B cell (primary cell): ENCODE results near the gene OR2T6. TPM values are rescaled to one million over a fixed set of nuclear protein-coding genes. Genes with fewer than 3 reads are reported as not detected.

ENCODE experiments used
- ATAC-seq: fragments of 200-7000 bp; cut with Tn5 transposase; one replicate; pipeline ENCODE4 v1.10.0; 2021; ENCODE audit warnings: low read depth, mild to moderate bottlenecking, moderate number of reproducible peaks, moderate library complexity
- CTCF ChIA-PET: fragments of 350-600 bp; sonication (Branson Sonifier 250); formaldehyde crosslinking; loops from one replicate; lab custom pipeline; 2021; ENCODE audit warnings: antibody characterized with exemption, inconsistent platforms; lab: Charles Lee
- POLR2A ChIA-PET: fragments of 350-600 bp; sonication (Branson Sonifier 250); formaldehyde crosslinking; loops from one replicate; lab custom pipeline; 2021; ENCODE audit warnings: antibody characterized with exemption; lab: Charles Lee
- DNase-seq: peaks from one replicate; pipeline ENCODE4 v3.0.0; 2013
- H2AFZ ChIP-seq: 2 replicates; pipeline ENCODE4 v1.6.1; 2012; ENCODE audit warnings: mild to moderate bottlenecking, low read depth, low read length; ENCODE audit not compliant: insufficient read depth, poor library complexity, severe bottlenecking
- H3K27ac ChIP-seq, 2 donors: 1 replicate in 1 of 2; 2 replicates in 1 of 2; pipeline ENCODE4 v1.5.1; 2012 to 2013; ENCODE audit warnings: low read length in 2 of 2, mild to moderate bottlenecking in 2 of 2, moderate library complexity in 1 of 2
- H3K27me3 ChIP-seq, 4 experiments: fragments of 200-600 bp in 1 of 4; sonication (generic) in 1 of 4; replicated peaks in 1 of 4; 1 replicate in 2 of 4; 2 replicates in 2 of 4; pipeline versions ENCODE4 v1.6.1 to v1.7.0; 2013 to 2016; ENCODE audit warnings: low read length in 3 of 4, mild to moderate bottlenecking in 2 of 4, mixed read lengths in 1 of 4, moderate library complexity in 1 of 4; ENCODE audit not compliant: insufficient read depth in 4 of 4, control insufficient read depth in 3 of 4; ENCODE audit errors: control extremely low read depth in 1 of 4
- H3K36me3 ChIP-seq, 2 experiments: replicated peaks in 1 of 2; 1 replicate in 1 of 2; 2 replicates in 1 of 2; pipeline versions ENCODE4 v1.6.1 to v1.7.1; 2013; ENCODE audit warnings: low read length in 1 of 2; ENCODE audit not compliant: insufficient read depth in 2 of 2, control insufficient read depth in 1 of 2; ENCODE audit errors: control extremely low read depth in 1 of 2, extremely low read depth in 1 of 2
- H3K4me1 ChIP-seq, 2 donors: fragments of 200-600 bp in 1 of 2; sonication (generic) in 1 of 2; 1 replicate in 1 of 2; 2 replicates in 1 of 2; pipeline versions ENCODE4 v1.5.1 to v1.6.1; 2013 to 2017; ENCODE audit warnings: low read length in 2 of 2; ENCODE audit not compliant: control insufficient read depth in 2 of 2, insufficient read depth in 2 of 2
- H3K4me2 ChIP-seq: replicated peaks from 2 replicates; pipeline ENCODE3; 2012; ENCODE audit warnings: mild to moderate bottlenecking, low read depth, low read length; ENCODE audit not compliant: poor library complexity, severe bottlenecking
- H3K4me3 ChIP-seq, 5 experiments: fragments of 200-600 bp in 1 of 5; sonication (generic) in 1 of 5; 1 replicate in 3 of 5; 2 replicates in 2 of 5; pipeline versions ENCODE4 v1.5.1 to v1.7.0; 2011 to 2016; ENCODE audit warnings: low read length in 4 of 5, mild to moderate bottlenecking in 4 of 5, low read depth in 2 of 5, control low read depth in 1 of 5, moderate library complexity in 1 of 5; ENCODE audit not compliant: insufficient read depth in 1 of 5; ENCODE audit errors: control extremely low read depth in 1 of 5, extremely low read depth in 1 of 5
- H3K79me2 ChIP-seq: fragments of 200-600 bp; sonication (generic); one replicate; pipeline ENCODE4 v1.6.0; 2016; ENCODE audit warnings: low read length; ENCODE audit not compliant: control insufficient read depth, insufficient read depth
- H3K9ac ChIP-seq: fragments of 200-600 bp; sonication (generic); 2 replicates; pipeline ENCODE4 v1.6.1; 2017; ENCODE audit warnings: mild to moderate bottlenecking, low read length, moderate library complexity
- H3K9me3 ChIP-seq, 3 donors: one replicate each; pipeline versions ENCODE4 v1.6.1 to v1.7.1; 2013; ENCODE audit warnings: low read length in 2 of 3; ENCODE audit not compliant: control insufficient read depth in 2 of 3, insufficient read depth in 1 of 3; ENCODE audit errors: control extremely low read depth in 1 of 3
- H4K20me1 ChIP-seq: 2 replicates; pipeline ENCODE4 v1.6.0; 2012; ENCODE audit warnings: mild to moderate bottlenecking, low read length; ENCODE audit not compliant: insufficient read depth, control insufficient read depth, poor library complexity, severe bottlenecking
- H3K27ac Mint-ChIP-seq: one replicate; pipeline ENCODE4 v1.8.0; 2021; ENCODE audit warnings: mixed read lengths
- H3K27me3 Mint-ChIP-seq: one replicate; pipeline ENCODE4 v1.8.0; 2021; ENCODE audit warnings: mixed read lengths
- H3K4me1 Mint-ChIP-seq: one replicate; pipeline ENCODE4 v1.8.0; 2021; ENCODE audit warnings: mixed read lengths
- H3K4me3 Mint-ChIP-seq: one replicate; pipeline ENCODE4 v1.8.0; 2021; ENCODE audit warnings: mixed read lengths
- H3K9me3 Mint-ChIP-seq: one replicate; pipeline ENCODE4 v1.8.0; 2022; ENCODE audit warnings: mixed read lengths; ENCODE audit not compliant: insufficient read depth
- EZH2 ChIP-seq: IDR thresholded peaks from 2 replicates; pipeline ENCODE4 v1.6.1; 2012; ENCODE audit warnings: borderline replicate concordance, low read depth, mild to moderate bottlenecking, moderate library complexity, low read length; ENCODE audit not compliant: insufficient read depth, poor library complexity, severe bottlenecking
- WGBS: methylation state at CpG from one replicate; pipeline ENCODE4 v1.1.5; 2013; ENCODE audit warnings: missing lambda C conversion rate; ENCODE audit not compliant: insufficient coverage; 5-methylcytosine and 5-hydroxymethylcytosine counted together
- intact Hi-C: fragments of 100-400 bp; cut with micrococcal nuclease; formaldehyde crosslinking; loops from one replicate; pipeline ENCODE4 v1.10.0; 2022
- polyA plus RNA-seq: library from polyadenylated mRNA; depleted of rRNA; stranded (reverse); fragments of >200 nt; gene quantifications from 2 replicates; pipeline ENCODE4 v1.2.3, GENCODE V29; 2012
- total RNA-seq, 2 donors: library from RNA; stranded (reverse); fragments of 120-200 nt in 1 of 2; gene quantifications; 1 replicate in 1 of 2; 2 replicates in 1 of 2; pipeline versions ENCODE4 v1.2.3 to v1.2.4, GENCODE V29; 2013 to 2022
- TF ChIP-seq, protein P1 (sequence below): fragments of 200-600 bp; IDR thresholded peaks from one replicate; pipeline ENCODE4 v1.8.0; 2022; ENCODE audit warnings: antibody characterized with exemption, mild to moderate bottlenecking

The OR2T6 gene
- total and polyA plus RNA-seq, 2 donors (not counting 1 experiment from before 2014, with no cell fraction given) = not detected

DNA sequence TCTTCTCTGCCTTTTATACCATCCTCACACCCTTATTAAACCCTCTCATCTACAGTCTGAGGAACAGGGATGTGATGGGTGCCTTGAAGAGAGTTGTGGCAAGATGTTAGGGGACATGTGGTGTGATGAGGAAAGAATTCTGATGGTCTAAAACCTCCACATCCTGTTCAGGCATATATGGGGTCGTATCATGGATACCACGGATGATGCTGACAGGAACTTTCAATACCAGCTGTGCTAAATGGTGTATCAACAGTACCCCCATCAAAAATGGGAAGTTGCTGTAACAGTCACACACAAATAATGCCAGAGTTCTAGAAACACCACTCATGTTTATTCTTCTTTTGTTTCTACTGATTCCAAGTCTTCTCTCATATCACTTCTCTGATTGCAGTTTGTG, 12.9 kb downstream of the OR2T6 start:
- Histone ChIP-seq H3K9me3 (no peaks in the 10 kb centered on the region), H3K27ac (no peak overlapping the region), H3K4me1 (no peaks in the 10 kb centered on the region), H2AFZ (no peak overlapping the region), H3K36me3 (no peaks in the 10 kb centered on the region), H3K4me2 (no peak overlapping the region), H3K9ac (no peak overlapping the region), H3K4me3 (no peak overlapping the region), H3K27me3 (peaks cover 0 to 5% (median 1%) of the 10 kb centered on the region in 4 experiments), H3K79me2 (no peaks in the 10 kb centered on the region), H4K20me1 (no peaks in the 10 kb centered on the region)
- ChIA-PET POLR2A (no interaction called here), CTCF (no interaction called here)
- no peak for ATAC-seq
- Mint-ChIP-seq H3K9me3 (no peaks in the 10 kb centered on the region), H3K27ac (no peak overlapping the region), H3K27me3 (peaks cover 15% of the 10 kb centered on the region), H3K4me3 (no peak overlapping the region), H3K4me1 (no peaks in the 10 kb centered on the region)
- TF ChIP-seq EZH2 = no peak
- TF ChIP-seq, protein P1, sequence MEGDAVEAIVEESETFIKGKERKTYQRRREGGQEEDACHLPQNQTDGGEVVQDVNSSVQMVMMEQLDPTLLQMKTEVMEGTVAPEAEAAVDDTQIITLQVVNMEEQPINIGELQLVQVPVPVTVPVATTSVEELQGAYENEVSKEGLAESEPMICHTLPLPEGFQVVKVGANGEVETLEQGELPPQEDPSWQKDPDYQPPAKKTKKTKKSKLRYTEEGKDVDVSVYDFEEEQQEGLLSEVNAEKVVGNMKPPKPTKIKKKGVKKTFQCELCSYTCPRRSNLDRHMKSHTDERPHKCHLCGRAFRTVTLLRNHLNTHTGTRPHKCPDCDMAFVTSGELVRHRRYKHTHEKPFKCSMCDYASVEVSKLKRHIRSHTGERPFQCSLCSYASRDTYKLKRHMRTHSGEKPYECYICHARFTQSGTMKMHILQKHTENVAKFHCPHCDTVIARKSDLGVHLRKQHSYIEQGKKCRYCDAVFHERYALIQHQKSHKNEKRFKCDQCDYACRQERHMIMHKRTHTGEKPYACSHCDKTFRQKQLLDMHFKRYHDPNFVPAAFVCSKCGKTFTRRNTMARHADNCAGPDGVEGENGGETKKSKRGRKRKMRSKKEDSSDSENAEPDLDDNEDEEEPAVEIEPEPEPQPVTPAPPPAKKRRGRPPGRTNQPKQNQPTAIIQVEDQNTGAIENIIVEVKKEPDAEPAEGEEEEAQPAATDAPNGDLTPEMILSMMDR = no peak
- DNase-seq = no peak
- no CpG with 5 or more reads among the region's 2 CpGs for WGBS
- intact Hi-C loops = no loop called here

DNA sequence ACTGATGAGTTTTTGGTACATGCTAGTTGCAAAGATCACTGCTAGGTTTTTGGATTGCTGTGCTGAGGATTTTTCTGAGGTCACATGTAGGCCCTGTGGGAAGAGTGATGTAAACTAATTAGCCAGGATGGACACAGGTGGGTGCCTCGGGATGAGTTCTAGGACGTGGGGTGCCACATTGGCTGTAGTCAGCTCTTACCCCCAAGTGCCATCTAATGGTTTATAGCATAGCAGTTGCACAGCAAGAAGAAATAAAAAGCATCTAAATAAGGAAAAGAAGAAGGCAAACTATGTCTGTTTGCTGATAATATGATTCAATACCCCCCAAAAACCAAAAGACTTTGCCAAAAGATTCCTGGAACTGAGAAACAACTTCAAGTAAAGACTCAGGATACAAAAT, 17.5 kb downstream of the OR2T6 start:
- Histone ChIP-seq H3K9me3 (no peaks in the 10 kb centered on the region), H3K4me2 (no peak overlapping the region), H3K9ac (no peak overlapping the region), H3K4me1 (no peaks in the 10 kb centered on the region), H3K27ac (no peak overlapping the region), H3K4me3 (no peak overlapping the region), H3K79me2 (no peaks in the 10 kb centered on the region), H4K20me1 (no peaks in the 10 kb centered on the region), H2AFZ (no peak overlapping the region), H3K36me3 (no peaks in the 10 kb centered on the region), H3K27me3 (peaks cover 0 to 5% (median 1%) of the 10 kb centered on the region in 4 experiments)
- Mint-ChIP-seq H3K4me1 (no peaks in the 10 kb centered on the region), H3K27ac (no peak overlapping the region), H3K27me3 (peaks cover 36% of the 10 kb centered on the region), H3K9me3 (peaks cover 3% of the 10 kb centered on the region), H3K4me3 (no peak overlapping the region)
- ChIA-PET CTCF (interaction anchor here (1.6 kb wide), 1 partner anchor 206 kb away, joined by 4 read pairs; no protein-coding TSS in a partner anchor), POLR2A (no interaction called here)
- WGBS = no CpG with 5 or more reads among the region's 2 CpGs
- TF ChIP-seq EZH2 = no peak
- TF ChIP-seq, protein P1 = no peak
- DNase-seq (no peak), ATAC-seq (no peak)
- intact Hi-C loops = no loop called here
